Stomach (tissue), 4 donors: Measurements from ENCODE around the gene ITGA5.

ENCODE experiments used
- EP300 ChIP-seq: sonication (generic); formaldehyde crosslinking; IDR thresholded peaks from one replicate; pipeline ENCODE4 v1.6.1; 2017; ENCODE audit warnings: antibody characterized with exemption
- POLR2A ChIP-seq, 4 donors: fragments of 450-650 bp; IDR thresholded peaks; one replicate each; pipeline ENCODE4 v1.6.1; 2016; ENCODE audit warnings: antibody characterized with exemption in 4 of 4, control low read depth in 2 of 4, mild to moderate bottlenecking in 1 of 4, moderate library complexity in 1 of 4
- POLR2AphosphoS5 ChIP-seq, 3 donors: sonication (generic); formaldehyde crosslinking; IDR thresholded peaks; one replicate each; pipeline ENCODE4 v1.6.1; 2016; ENCODE audit warnings: antibody characterized with exemption in 3 of 3
- TF ChIP-seq, protein P1 (sequence below), 7 experiments: fragments of 450-650 bp in 4 of 7; fragments of 200-600 bp in 3 of 7; sonication (generic) in 3 of 7; IDR thresholded peaks; one replicate each; pipeline ENCODE4 v1.5.1; 2016 to 2019; ENCODE audit warnings: antibody characterized with exemption in 7 of 7, control low read depth in 2 of 7, mild to moderate bottlenecking in 1 of 7

DNA sequence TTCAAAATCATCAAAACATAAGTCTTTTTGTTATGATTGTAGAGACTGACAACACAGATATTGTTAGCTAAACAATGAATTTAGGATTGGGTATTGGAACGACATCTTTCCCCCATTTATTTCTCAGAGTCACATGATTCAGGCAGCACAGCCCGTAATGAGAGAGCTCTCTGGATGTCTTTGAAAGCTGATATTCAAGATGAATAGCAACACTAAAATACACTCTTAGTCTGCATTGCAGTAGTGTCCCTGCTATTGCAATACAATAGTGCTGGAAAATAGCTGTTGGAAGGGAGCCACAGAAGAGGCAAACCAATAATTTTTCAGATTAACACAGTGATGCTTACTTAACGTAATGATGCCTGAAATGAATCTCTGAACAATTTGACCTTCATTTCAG, 44.4 kb upstream of the ITGA5 start:
- TF ChIP-seq, protein P1, sequence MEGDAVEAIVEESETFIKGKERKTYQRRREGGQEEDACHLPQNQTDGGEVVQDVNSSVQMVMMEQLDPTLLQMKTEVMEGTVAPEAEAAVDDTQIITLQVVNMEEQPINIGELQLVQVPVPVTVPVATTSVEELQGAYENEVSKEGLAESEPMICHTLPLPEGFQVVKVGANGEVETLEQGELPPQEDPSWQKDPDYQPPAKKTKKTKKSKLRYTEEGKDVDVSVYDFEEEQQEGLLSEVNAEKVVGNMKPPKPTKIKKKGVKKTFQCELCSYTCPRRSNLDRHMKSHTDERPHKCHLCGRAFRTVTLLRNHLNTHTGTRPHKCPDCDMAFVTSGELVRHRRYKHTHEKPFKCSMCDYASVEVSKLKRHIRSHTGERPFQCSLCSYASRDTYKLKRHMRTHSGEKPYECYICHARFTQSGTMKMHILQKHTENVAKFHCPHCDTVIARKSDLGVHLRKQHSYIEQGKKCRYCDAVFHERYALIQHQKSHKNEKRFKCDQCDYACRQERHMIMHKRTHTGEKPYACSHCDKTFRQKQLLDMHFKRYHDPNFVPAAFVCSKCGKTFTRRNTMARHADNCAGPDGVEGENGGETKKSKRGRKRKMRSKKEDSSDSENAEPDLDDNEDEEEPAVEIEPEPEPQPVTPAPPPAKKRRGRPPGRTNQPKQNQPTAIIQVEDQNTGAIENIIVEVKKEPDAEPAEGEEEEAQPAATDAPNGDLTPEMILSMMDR (IDR thresholded peaks at IDR 0.05), result no peak
- TF ChIP-seq EP300 (no peak), POLR2A (IDR thresholded peaks at IDR 0.05) (no peak), POLR2AphosphoS5 (IDR thresholded peaks at IDR 0.05) (no peak)
